WI38 (cell line): ENCODE results near the gene AFAP1.

Experiments used
- H3K4me3 ChIP-seq: 2 replicates; pipeline ENCODE4 v1.5.1; 2011; ENCODE audit warnings: low read depth, mild to moderate bottlenecking, control low read depth, low read length
- CTCF ChIP-seq: IDR thresholded peaks from 2 replicates; pipeline ENCODE4 v1.5.1; 2012; ENCODE audit warnings: low read depth, mild to moderate bottlenecking, control low read depth, low read length

Gene AFAP1

GRCh38 chr4:7742807-7743280 lies 196.8 kb downstream of the AFAP1 start:
- TF ChIP-seq CTCF, result no peak
- no peak overlapping the region for H3K4me3 ChIP-seq

- TF ChIP-seq CTCF, result no peak
- no peak overlapping the region for H3K4me3 ChIP-seq
Observed at GRCh38 chr4:7741946-7742806, 197.5 kb downstream of the AFAP1 start.

- no peak overlapping the region for H3K4me3 ChIP-seq
- no peak for TF ChIP-seq CTCF
Observed at GRCh38 chr4:7740866-7741525, 198.7 kb downstream of the AFAP1 start.

GRCh38 chr4:7739918-7740865 lies 199.5 kb downstream of the AFAP1 start:
- no peak for TF ChIP-seq CTCF

GRCh38 chr4:7739077-7739917 lies 200.4 kb downstream of the AFAP1 start:
- TF ChIP-seq CTCF, result no peak
- H3K4me3 ChIP-seq, result no peak overlapping the region

More at GRCh38 chr4:7739918-7740865, 199.5 kb downstream of the AFAP1 start:
- H3K4me3 ChIP-seq, result no peak overlapping the region

- H3K4me3 ChIP-seq, result no peak overlapping the region
- TF ChIP-seq CTCF, result no peak
Observed at GRCh38 chr4:7738458-7739076, 201.1 kb downstream of the AFAP1 start.
